Activated naive CD4-positive, alpha-beta T cell treated with Interleukin-2 at 50 U/mL for 16 hours (primary cell): ENCODE measurements around the gene SMIM17.

Experiments
- DNase-seq: peaks from one replicate; pipeline ENCODE4 v3.0.0-alpha.2; 2020

The SMIM17 gene

GRCh38 chr19:56642711-56643459, at the start of gene SMIM17:
SMIM17 (plus strand) TSS chr19:56643159; CDS start chr19:56645668, 2,509 bp downstream.
- no peak for DNase-seq

- DNase-seq: no peak
Observed at GRCh38 chr19:56594446-56594782, 48.5 kb upstream of the SMIM17 start.

- DNase-seq: peak; percentile 90
Observed at GRCh38 chr19:56594783-56595547, 48.0 kb upstream of the SMIM17 start, which contains the start of gene ZNF71. ZNF71 (plus strand) TSS chr19:56595302; CDS start chr19:56601559, 6,257 bp downstream.

- no peak for DNase-seq
Observed at GRCh38 chr19:56595548-56595899, 47.4 kb upstream of the SMIM17 start.

GRCh38 chr19:56596676-56597075, 46.3 kb upstream of the SMIM17 start:
- no peak for DNase-seq

GRCh38 chr19:56597696-56598095, 45.3 kb upstream of the SMIM17 start:
- no peak for DNase-seq

- no peak for DNase-seq
Observed at GRCh38 chr19:56601375-56601774, 41.6 kb upstream of the SMIM17 start.

- DNase-seq: no peak
Observed at GRCh38 chr19:56603829-56604228, 39.1 kb upstream of the SMIM17 start.

GRCh38 chr19:56608274-56608964, 34.5 kb upstream of the SMIM17 start:
- no peak for DNase-seq

- DNase-seq: no peak
Observed at GRCh38 chr19:56611288-56611687, 31.7 kb upstream of the SMIM17 start.

- no peak for DNase-seq
Observed at GRCh38 chr19:56612737-56613136, 30.2 kb upstream of the SMIM17 start.

GRCh38 chr19:56613639-56614038, 29.3 kb upstream of the SMIM17 start:
- no peak for DNase-seq

- DNase-seq: no peak
Observed at GRCh38 chr19:56617531-56617930, 25.4 kb upstream of the SMIM17 start.

GRCh38 chr19:56619121-56619520, 23.8 kb upstream of the SMIM17 start:
- no peak for DNase-seq

- DNase-seq: no peak
Observed at GRCh38 chr19:56622374-56622773, 20.6 kb upstream of the SMIM17 start.

- DNase-seq: no peak
Observed at GRCh38 chr19:56623006-56623405, 20.0 kb upstream of the SMIM17 start.

GRCh38 chr19:56625708-56626107, 17.3 kb upstream of the SMIM17 start:
- no peak for DNase-seq

GRCh38 chr19:56633021-56633420, 9.9 kb upstream of the SMIM17 start:
- no peak for DNase-seq

- peak; percentile 4 for DNase-seq
Observed at GRCh38 chr19:56637976-56638555, 4.9 kb upstream of the SMIM17 start.

- DNase-seq: no peak
Observed at GRCh38 chr19:56639217-56639616, 3.7 kb upstream of the SMIM17 start.

GRCh38 chr19:56643460-56643955, 549 bp downstream of the SMIM17 start:
- no peak for DNase-seq

GRCh38 chr19:56654151-56654550, 11.2 kb downstream of the SMIM17 start:
- no peak for DNase-seq
